ENCODE results near the gene PTPN23.

PTPN23 gene

DNA sequence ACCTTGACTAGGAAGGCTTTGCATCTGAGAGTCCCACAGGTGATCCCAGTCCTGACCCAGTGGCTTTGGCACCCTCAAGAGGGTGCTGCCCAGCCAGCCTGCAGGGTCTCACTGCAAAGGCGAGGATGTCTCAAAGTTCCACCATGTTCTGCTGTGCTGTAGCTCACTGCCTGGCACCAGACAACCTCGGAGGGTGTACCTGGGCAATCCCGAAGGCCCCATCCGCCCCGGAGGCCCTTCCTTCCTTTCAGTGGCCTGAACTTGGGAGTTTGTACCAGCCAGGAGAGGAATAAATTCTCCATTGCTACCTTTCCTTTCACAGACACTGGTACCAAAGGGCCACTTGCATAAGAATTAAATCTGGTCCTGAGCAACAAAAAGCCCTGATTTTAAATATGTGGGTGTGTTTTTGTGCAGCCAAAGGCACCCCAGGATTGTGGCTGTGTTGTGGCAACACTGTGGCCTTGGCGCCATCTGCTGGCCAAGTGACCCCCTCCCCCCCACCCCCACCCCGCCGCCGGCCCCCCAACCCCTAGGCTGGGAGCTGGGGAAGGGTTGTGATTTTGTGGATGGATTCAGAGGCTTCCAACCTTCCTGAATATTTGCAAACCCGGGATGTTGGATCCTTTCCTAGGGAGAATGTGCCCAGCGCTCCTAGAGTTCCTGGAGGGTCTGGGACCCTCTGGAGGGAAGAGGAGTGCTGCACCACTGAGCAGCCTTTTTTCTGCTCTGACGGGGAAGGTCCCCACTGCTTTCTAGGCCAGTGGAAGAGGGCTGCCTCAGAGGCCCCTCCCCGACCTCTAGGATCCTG lies 9.7 kb upstream of the PTPN23 start:
- peak; percentile 58 for DNase-seq

DNA sequence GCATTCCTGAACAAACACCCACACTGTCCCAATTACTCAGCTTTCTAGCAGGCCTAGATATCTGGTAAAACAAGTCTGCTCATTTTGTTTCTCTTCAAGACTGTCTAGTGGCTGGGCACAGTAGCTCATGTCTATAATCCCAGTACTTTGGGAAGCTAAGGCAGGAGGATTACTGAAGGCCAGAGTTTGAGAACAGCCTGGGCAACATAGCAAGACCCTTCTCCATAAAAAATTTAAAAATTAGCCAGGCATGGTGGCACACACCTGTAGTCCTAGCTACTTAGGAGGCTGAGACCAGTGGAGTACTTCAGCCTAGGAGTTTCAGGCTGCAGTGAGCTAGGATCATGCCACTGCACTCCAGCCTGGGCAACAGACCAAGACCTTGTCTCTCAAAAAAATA lies 6.2 kb upstream of the PTPN23 start:
- DNase-seq = no peak

- DNase-seq = no peak
Measured at GRCh38 chr3:47376393-47376792, 4.4 kb upstream of the PTPN23 start.

DNA sequence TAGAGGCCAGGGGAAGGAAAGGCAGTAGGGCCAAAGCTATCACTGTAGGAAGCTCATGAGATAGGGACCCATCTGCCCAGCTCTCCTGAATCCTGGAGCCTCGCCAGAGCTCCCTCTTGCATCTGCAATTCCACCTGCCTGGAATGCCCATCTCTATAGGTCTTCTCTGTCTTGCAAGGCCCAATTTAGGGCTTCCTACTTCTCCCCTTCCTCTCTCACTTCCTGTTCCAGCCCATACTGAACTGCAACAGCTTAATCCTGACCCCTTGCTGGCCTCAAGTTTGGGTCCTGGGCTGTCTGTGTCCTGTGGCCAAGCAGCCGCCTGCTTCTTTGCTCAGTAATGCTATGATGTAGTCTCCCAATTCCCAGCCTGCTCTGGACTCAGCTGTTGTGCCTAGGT lies 3.6 kb upstream of the PTPN23 start:
- DNase-seq = no peak

DNA sequence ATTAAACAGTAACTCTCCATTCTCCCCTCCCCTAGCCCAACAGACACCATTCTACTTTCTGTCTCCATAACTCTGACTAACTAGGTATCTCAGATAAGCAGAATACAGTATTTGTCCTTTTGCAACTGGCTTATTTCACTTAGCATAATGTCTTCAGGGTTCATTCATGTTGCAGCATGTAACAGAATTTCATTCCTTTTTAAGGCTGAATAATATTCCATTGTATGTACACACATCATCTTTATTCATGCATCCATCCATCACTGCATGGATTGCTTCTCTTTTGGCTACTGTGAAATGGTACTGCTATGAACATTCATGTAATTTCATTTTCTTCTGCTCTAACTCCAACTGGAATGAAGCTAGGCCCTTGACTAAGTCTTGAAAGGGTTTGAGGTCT lies 2.0 kb upstream of the PTPN23 start:
- no peak for DNase-seq

- DNase-seq = no peak
Measured at GRCh38 chr3:47379411-47379899, 1.4 kb upstream of the PTPN23 start.

DNA sequence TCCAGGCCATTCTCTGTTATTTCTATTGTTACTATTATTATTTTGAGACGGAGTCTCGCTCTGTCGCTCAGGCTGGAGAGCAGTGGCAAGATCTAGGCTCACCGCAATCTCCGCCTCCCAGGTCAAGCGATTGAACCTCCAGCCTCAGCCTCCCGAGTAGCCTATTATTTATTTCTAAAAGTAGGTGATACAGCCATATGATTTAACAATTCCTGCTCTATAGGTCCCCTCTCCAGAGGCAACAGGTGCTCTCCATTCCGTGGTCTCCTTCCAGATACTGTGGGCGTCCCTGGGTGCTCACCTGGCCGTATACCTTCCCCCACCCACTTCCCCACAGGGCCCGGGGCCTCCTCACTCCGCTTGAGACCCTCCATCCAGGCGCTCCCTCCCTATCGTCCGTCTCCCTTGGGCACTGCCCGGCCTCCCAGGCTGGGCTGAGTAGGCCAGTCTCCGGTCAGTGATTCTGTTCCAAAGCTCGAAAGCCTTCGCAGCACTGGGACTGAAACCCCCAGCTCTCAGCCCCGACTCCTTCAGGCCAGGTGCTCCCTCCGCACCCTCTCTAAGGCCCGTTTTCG lies 708 bp upstream of the PTPN23 start:
- no peak for DNase-seq

- DNase-seq = peak; percentile 80
Measured at GRCh38 chr3:47381317-47382157, 716 bp downstream of the PTPN23 start.

- no peak for DNase-seq
Measured at GRCh38 chr3:47384425-47384824, 3.6 kb downstream of the PTPN23 start.

DNA sequence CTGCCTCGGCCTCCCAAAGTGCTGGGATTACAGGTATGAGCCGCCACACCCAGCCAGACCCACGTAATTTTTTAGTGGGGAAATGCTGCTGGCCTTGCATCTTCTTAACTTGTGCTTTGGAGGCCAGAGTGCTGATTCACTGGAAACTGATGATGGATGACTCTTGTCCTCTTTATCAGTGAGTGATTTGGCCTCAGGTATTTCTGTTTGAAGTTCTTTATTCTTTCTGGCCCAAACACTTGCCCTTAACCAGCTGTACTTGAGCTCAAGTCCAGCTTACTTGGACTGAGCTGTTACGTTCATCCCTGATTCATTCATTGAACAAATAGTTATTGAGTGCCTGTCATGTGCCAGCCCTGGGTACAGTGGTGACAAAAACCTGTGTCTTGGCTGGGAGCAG lies 4.2 kb downstream of the PTPN23 start:
- no peak for DNase-seq

DNA sequence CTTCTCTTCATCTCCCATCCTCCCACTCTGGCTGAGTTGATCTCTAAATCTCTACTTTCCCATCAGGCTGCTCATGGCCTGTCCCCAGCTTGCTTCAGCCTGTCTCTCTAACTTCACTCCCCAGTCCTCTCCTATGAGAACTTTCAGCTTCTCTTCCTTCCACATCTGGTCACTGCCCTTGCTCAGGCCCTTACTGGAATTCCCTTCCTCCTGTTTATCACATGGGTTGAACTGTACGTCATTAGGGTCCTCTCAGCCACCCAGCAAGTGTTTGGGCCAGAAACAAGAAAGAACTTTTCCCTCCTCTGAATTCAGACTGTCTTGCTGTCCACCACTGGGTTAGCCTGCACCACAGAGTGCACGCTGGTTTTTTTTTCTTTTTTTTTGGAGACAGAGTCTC lies 5.0 kb downstream of the PTPN23 start:
- no peak for DNase-seq

- DNase-seq = no peak
Measured at GRCh38 chr3:47392933-47393332, 12.1 kb downstream of the PTPN23 start.

- no peak for DNase-seq
Measured at GRCh38 chr3:47394140-47394870, 13.5 kb downstream of the PTPN23 start.

- DNase-seq = no peak
Measured at GRCh38 chr3:47394881-47395280, 14.1 kb downstream of the PTPN23 start.

- no peak for DNase-seq
Measured at GRCh38 chr3:47398228-47398627, 17.4 kb downstream of the PTPN23 start.

- no peak for DNase-seq
Measured at GRCh38 chr3:47399016-47399415, 18.2 kb downstream of the PTPN23 start.

DNA sequence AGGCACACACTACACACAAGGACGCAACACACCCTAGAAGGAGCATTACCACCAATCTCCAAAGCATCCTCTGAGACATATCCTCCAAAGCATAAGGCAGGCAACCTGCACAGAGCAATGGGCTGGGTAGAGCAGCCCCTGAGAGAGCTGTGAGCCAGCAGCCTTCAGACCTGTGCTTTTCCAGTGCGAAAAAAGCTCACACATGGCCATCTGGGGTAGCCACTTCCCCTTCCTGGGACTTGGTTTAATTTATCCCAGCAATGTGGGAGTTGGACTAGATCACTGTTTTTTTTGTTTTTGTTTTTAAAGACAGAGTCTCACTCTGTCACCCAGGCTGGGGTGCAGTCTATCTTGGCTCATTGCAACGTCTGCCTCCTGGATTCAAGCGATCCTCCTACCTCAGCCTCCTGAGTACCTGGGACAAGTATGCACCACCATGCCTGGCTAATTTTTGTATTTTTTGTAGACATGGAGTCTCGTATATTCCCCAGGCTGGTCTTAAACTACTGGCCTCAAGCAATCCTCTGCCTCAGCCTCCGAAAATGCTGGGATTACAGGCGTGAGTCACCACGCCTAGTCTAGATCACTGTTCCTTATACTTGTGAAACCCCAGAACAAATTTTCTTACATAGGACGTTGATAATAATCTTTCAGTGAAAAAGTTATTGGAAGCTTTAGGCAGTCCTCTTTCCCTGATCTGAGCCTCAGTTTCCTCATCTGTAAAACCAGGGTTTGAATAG lies 18.9 kb downstream of the PTPN23 start:
- no peak for DNase-seq

DNA sequence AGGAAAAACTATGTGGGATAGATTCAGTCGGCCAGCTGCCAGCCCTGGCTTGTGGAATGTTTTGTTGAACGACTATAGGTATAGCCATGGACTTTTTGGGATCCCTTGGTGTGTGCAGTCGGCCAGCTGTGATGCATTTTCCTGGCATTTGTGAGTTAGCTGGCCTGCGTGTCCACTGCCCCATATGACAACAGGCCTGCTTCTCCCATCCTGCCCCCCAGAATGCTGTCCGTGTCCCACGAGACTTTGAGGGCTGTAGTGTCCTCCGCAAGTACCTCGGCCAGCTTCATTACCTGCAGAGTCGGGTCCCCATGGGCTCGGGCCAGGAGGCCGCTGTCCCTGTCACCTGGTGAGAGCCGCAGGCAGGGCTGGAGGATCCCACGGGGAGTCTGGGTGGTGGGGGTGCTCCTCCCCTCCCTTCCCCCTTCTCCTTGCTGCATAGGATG lies 23.6 kb downstream of the PTPN23 start:
- no peak for DNase-seq

GRCh38 chr3:47404955-47405790 lies 24.4 kb downstream of the PTPN23 start:
- no peak for DNase-seq

DNA sequence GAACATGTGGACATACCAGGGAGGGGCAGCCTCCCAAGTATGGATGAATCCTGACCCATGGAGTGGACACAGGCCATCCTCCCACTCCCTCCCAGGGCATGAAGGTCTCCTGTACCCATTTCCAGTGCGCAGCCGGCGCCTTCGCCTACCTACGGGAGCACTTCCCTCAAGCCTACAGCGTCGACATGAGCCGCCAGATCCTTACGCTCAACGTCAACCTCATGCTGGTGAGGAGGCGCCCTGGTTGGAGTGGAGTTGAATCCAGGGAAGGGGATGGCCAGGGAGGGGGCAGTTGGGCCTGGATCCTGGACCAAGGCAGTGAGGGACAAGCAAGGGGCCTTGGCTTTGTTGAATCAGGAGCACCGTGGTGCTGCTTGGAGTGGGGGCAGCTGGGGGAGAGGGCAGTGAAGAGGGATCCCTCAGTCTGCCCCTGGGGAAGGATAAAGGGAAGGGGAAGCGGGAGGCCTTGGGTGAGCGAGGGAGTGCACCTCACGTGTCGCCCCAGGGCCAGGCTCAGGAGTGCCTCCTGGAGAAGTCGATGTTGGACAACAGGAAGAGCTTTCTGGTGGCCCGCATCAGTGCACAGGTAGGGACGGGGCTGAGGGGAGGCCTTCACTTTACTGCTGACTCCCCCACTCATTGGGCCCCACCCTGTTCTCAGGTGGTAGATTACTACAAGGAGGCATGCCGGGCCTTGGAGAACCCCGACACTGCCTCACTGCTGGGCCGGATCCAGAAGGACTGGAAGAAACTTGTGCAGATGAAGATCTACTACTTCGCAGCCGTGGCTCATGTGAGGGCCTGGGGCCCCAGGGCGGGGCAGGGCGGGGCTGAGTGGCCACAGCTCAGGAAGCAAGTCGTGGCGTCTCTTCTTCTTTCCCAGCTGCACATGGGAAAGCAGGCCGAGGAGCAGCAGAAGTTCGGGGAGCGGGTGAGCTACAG lies 25.3 kb downstream of the PTPN23 start:
- no peak for DNase-seq

Measured in CD4-positive, alpha-beta T cell treated with Interleukin-6 for 4 hours (primary cell).